ENCODE measurements around the gene FBXO10.
"Not testable (repeated sequence)": the region's sequence is repeated elsewhere in the genome, so short reads cannot be mapped to it uniquely, and the experiment has no call there.

Gene FBXO10

DNA sequence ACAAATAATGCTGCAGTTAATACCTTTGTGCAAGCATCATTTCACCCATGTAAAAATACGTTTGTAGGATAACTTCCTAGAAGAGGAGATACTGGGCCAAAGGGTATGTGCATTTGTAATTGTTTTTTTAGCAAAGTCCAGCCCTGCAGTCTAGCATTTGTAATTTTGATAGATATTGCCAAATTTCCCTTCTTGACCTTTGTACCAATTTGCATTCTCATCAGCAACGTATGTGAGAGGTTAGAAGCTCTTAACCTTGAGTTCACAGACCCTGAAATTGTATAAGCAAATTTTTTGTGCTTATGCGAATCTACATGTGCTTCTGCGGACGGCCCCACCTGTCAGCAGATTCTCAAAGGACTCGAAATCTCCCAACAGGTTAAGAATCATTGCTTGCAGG, 34.8 kb upstream of the FBXO10 start:
- TF ChIP-seq CTCF (conservative IDR thresholded peaks at IDR 0.05; ENCODE audit: low read depth, low read length), result no peak
- no peak overlapping the region for H3K4me3 ChIP-seq (ENCODE audit: low read length)
- DNase-seq (ENCODE audit: low read depth), result no peak

DNA sequence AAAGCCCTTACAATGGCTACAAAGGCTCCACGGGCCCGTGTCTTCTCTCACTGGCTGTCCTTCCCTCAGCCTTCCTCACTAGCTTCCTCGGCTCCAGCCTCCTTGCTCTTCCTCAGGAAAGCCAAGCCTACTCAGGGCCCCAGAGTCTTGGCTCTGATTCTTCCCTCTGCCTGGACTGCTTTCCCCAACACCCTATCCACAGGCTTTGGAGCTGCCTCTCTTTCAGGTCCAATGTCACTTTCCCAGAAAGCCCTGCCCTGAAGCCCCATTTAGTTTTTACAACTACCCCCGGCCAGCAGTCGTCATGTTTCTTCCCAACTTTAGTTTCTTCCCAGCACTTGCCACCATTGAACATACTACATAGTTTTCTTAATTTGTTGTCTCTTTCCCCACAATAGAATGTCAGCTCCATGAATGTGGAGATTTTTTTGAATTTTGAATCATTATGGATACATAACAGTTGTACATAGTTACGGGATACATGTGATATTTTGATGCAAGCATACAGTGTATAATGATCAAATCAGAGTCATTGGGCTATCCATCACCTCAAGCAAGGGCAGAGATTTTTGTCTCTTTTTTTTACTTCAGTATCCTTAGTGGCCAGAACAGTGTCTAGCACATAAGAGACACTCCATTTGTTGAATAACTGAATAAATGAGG, 33.7 kb upstream of the FBXO10 start:
- TF ChIP-seq CTCF (conservative IDR thresholded peaks at IDR 0.05; ENCODE audit: low read depth, low read length), result no peak
- no peak for DNase-seq (ENCODE audit: low read depth)
- H3K4me3 ChIP-seq (ENCODE audit: low read length), result no peak overlapping the region

DNA sequence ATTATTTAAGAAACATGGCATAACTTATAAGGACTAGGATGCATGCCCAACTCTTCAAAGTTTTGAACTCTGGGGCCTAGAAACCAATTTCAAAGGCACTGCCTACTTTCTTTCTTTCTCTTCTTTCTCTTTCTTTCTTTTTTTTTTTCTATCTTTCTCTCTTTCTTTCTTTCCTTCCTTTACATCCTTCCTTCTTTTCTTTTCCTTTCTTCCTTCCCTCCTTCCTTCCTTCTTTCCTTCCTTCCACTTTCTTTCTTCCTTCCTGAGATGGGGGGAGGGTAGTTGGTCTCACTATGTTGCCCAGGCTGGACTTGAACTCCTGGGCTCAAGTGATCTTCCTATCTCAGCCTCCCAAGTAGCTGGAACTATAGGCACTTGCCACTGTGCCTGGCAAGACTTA, 32.1 kb upstream of the FBXO10 start:
- H3K4me3 ChIP-seq (ENCODE audit: low read length), result no peak overlapping the region
- TF ChIP-seq CTCF (conservative IDR thresholded peaks at IDR 0.05; ENCODE audit: low read depth, low read length), result no peak
- no peak for DNase-seq (ENCODE audit: low read depth)

GRCh38 chr9:37604296-37604695, 28.1 kb upstream of the FBXO10 start:
- no peak overlapping the region for H3K4me3 ChIP-seq (ENCODE audit: low read length)
- no peak for DNase-seq (ENCODE audit: low read depth)
- no peak for TF ChIP-seq CTCF (conservative IDR thresholded peaks at IDR 0.05; ENCODE audit: low read depth, low read length)

DNA sequence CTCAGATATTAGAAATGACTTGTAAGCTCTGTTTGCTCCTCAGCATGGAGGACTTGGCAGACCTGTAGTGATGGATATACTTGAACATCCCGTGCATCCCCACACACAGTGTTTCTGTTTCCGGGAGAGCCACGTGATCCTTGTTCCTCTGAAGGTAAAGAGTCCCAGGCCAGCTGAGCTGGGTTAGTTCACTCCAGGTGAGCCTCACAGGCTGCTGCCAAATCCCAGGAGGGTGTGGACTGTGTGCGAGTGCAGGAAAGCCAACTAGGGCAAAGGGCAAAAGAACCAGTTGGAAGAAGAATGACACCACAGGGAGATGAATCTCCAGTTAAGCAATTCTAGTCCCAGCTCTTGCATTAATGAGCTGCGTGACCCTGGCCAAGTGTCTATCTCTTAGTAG, 26.6 kb upstream of the FBXO10 start:
- no peak for DNase-seq (ENCODE audit: low read depth)
- H3K4me3 ChIP-seq (ENCODE audit: low read length), result no peak overlapping the region

DNA sequence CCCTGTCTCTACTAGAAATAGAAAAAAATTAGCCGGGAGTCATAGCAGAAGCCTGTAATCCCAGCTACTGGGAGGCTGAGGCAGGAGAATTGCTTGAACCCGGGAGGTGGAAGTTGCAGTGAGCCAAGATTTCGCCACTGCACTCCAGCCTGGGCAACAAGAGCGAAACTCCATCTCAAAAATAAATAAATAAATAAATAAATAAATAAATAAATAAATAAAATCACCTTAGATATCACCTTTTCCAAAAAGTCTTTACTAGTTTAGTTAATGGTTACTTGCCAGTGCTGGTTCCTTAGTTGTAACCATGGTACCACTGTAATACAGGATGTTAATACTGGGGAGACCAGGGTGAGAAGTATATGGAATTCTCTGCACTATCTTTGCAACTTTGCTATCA, 25.9 kb upstream of the FBXO10 start:
- not testable (repeated sequence) for DNase-seq (ENCODE audit: low read depth); H3K4me3 ChIP-seq (ENCODE audit: low read length)

More for the DNA sequence above, 26.6 kb upstream of the FBXO10 start:
- TF ChIP-seq CTCF (conservative IDR thresholded peaks at IDR 0.05; ENCODE audit: low read depth, low read length), result no peak

- no peak for TF ChIP-seq CTCF (conservative IDR thresholded peaks at IDR 0.05; ENCODE audit: low read depth, low read length)
Observed at GRCh38 chr9:37596504-37596903, 20.3 kb upstream of the FBXO10 start.

More at GRCh38 chr9:37596504-37596903, 20.3 kb upstream of the FBXO10 start:
- no peak overlapping the region for H3K4me3 ChIP-seq (ENCODE audit: low read length)
- DNase-seq (ENCODE audit: low read depth), result no peak

Data from retinal pigment epithelial cell (primary cell).